H1 (cell line): Measurements from ENCODE around the gene WDR37. TPM values are rescaled to one million over a fixed set of nuclear protein-coding genes. Genes with fewer than 3 reads are reported as not detected.

ENCODE experiments used
- CTCF ChIA-PET: fragments of 300-600 bp; sonication (Branson Sonifier 250); formaldehyde crosslinking; loops from one replicate; lab custom pipeline; 2021; ENCODE audit not compliant: partially characterized antibody; lab: Charles Lee
- POLR2A ChIA-PET: fragments of 300-600 bp; sonication (Branson Sonifier 250); formaldehyde crosslinking; loops from one replicate; lab custom pipeline; 2021; ENCODE audit warnings: inconsistent platforms; ENCODE audit not compliant: partially characterized antibody; lab: Charles Lee
- DNase-seq, 2 experiments: peaks; one replicate each; pipeline versions ENCODE4 v3.0.0 to v3.0.0-alpha.2; 2010 to 2022; ENCODE audit warnings: low spot score in 2 of 2, low read depth in 1 of 2, mixed read lengths in 1 of 2
- FAIRE-seq: peaks from 2 replicates; lab custom pipeline; 2011; peaks lifted over from hg19 to GRCh38; lab: Jason Lieb, UNC
- H2AFZ ChIP-seq: 2 replicates; pipeline ENCODE4 v1.8.1; 2012; ENCODE audit warnings: low read length, inconsistent platforms
- H2AK5ac ChIP-seq: 2 replicates; pipeline ENCODE4 v1.6.1; 2013; ENCODE audit warnings: low read depth, low read length
- H2BK120ac ChIP-seq: replicated peaks from 2 replicates; pipeline ENCODE3; 2013; ENCODE audit warnings: low read depth, low read length, inconsistent platforms
- H2BK12ac ChIP-seq: 2 replicates; pipeline ENCODE4 v1.6.1; 2013; ENCODE audit warnings: low read depth, low read length
- H2BK15ac ChIP-seq: 2 replicates; pipeline ENCODE4 v1.6.1; 2013; ENCODE audit warnings: low read length
- H2BK20ac ChIP-seq: 2 replicates; pipeline ENCODE4 v1.6.1; 2013; ENCODE audit warnings: low read length
- H2BK5ac ChIP-seq: 2 replicates; pipeline ENCODE4 v1.6.1; 2013; ENCODE audit warnings: low read depth, low read length
- H3K14ac ChIP-seq: 2 replicates; pipeline ENCODE4 v1.6.1; 2013; ENCODE audit warnings: inconsistent platforms; ENCODE audit not compliant: insufficient read length
- H3K18ac ChIP-seq: 2 replicates; pipeline ENCODE4 v1.6.1; 2013; ENCODE audit warnings: low read length; ENCODE audit errors: extremely low read depth
- H3K23ac ChIP-seq: 2 replicates; pipeline ENCODE4 v1.6.1; 2013; ENCODE audit warnings: inconsistent platforms; ENCODE audit not compliant: insufficient read length
- H3K23me2 ChIP-seq: 2 replicates; pipeline ENCODE4 v1.6.1; 2013; ENCODE audit warnings: low read depth, low read length
- H3K27ac ChIP-seq: 2 replicates; pipeline ENCODE4 v1.6.1; 2011; ENCODE audit warnings: low read depth, low read length, inconsistent platforms
- H3K27me3 ChIP-seq, 4 experiments: replicated peaks in 1 of 4; 1 replicate in 1 of 4; 2 replicates in 3 of 4; pipeline versions ENCODE4 v1.6.1 to v1.8.1; 2011 to 2013; ENCODE audit warnings: low read length in 3 of 4, mild to moderate bottlenecking in 3 of 4, inconsistent platforms in 2 of 4, mixed read lengths in 2 of 4, moderate library complexity in 1 of 4; ENCODE audit not compliant: control insufficient read depth in 3 of 4, insufficient read depth in 3 of 4; ENCODE audit errors: extremely low read depth in 1 of 4
- H3K36me3 ChIP-seq, 4 experiments: 2 replicates each; pipeline versions ENCODE4 v1.6.1 to v1.8.1; 2011 to 2013; ENCODE audit warnings: mild to moderate bottlenecking in 4 of 4, low read length in 3 of 4, moderate library complexity in 2 of 4, control low read depth in 1 of 4, inconsistent platforms in 1 of 4; ENCODE audit not compliant: insufficient read depth in 4 of 4, control insufficient read depth in 2 of 4
- H3K4ac ChIP-seq: replicated peaks from 2 replicates; pipeline ENCODE3; 2013; ENCODE audit warnings: low read length, low read depth, mixed read lengths, inconsistent platforms; ENCODE audit not compliant: insufficient read length
- H3K4me1 ChIP-seq, 4 experiments: replicated peaks in 1 of 4; 1 replicate in 1 of 4; 2 replicates in 3 of 4; pipeline versions ENCODE4 v1.6.1 to v1.8.1; 2011 to 2013; ENCODE audit warnings: low read length in 3 of 4, inconsistent platforms in 2 of 4, mixed read lengths in 1 of 4; ENCODE audit not compliant: insufficient read depth in 4 of 4, control insufficient read depth in 3 of 4
- H3K4me2 ChIP-seq, 2 experiments: 2 replicates each; pipeline versions ENCODE4 v1.6.1 to v1.8.1; 2011 to 2013; ENCODE audit warnings: low read depth in 2 of 2, low read length in 2 of 2, control low read depth in 1 of 2, inconsistent platforms in 1 of 2, mild to moderate bottlenecking in 1 of 2; ENCODE audit not compliant: insufficient read depth in 1 of 2
- H3K4me3 ChIP-seq, 4 experiments: fragments of 200-600, 300-600 bp in 1 of 4; sonication (generic), shearing (Covaris generic), sonication (Bioruptor Twin) in 1 of 4; 2 replicates each; pipeline versions ENCODE4 v1.5.1 to v1.8.1; 2011 to 2016; ENCODE audit warnings: low read length in 4 of 4, low read depth in 3 of 4, control low read depth in 2 of 4, inconsistent platforms in 2 of 4, mild to moderate bottlenecking in 2 of 4, mixed read lengths in 1 of 4, moderate library complexity in 1 of 4; ENCODE audit not compliant: insufficient read depth in 2 of 4; ENCODE audit errors: extremely low read depth in 1 of 4
- H3K56ac ChIP-seq: replicated peaks from 2 replicates; pipeline ENCODE3; 2013; ENCODE audit warnings: low read depth, mild to moderate bottlenecking, mixed read lengths, low read length, inconsistent platforms; ENCODE audit not compliant: insufficient read length
- H3K79me1 ChIP-seq: 2 replicates; pipeline ENCODE4 v1.6.1; 2013; ENCODE audit warnings: low read depth, low read length, control low read depth
- H3K79me2 ChIP-seq, 2 experiments: 2 replicates each; pipeline versions ENCODE4 v1.6.1 to v1.8.1; 2012 to 2013; ENCODE audit warnings: low read length in 2 of 2, mild to moderate bottlenecking in 2 of 2, inconsistent platforms in 1 of 2; ENCODE audit not compliant: insufficient read depth in 2 of 2, control insufficient read depth in 1 of 2
- H3K9ac ChIP-seq, 4 experiments: replicated peaks in 1 of 4; 1 replicate in 1 of 4; 2 replicates in 3 of 4; pipeline versions ENCODE4 v1.6.1 to v1.8.1; 2011 to 2013; ENCODE audit warnings: low read depth in 3 of 4, low read length in 3 of 4, control low read depth in 2 of 4, mild to moderate bottlenecking in 2 of 4, moderate library complexity in 2 of 4, inconsistent platforms in 1 of 4; ENCODE audit errors: extremely low read depth in 1 of 4
- H3K9me3 ChIP-seq, 2 experiments: 2 replicates each; pipeline versions ENCODE4 v1.6.1 to v1.8.1; 2012 to 2013; ENCODE audit warnings: mild to moderate bottlenecking in 2 of 2, moderate library complexity in 2 of 2, control low read depth in 1 of 2, inconsistent platforms in 1 of 2, low read depth in 1 of 2, low read length in 1 of 2, mixed read lengths in 1 of 2; ENCODE audit not compliant: insufficient read depth in 2 of 2
- H4K20me1 ChIP-seq, 2 experiments: replicated peaks in 1 of 2; 2 replicates each; pipeline versions ENCODE3 to v1.8.1; 2011 to 2013; ENCODE audit warnings: inconsistent platforms in 2 of 2, low read length in 2 of 2, mild to moderate bottlenecking in 1 of 2; ENCODE audit not compliant: insufficient read depth in 2 of 2, control insufficient read depth in 1 of 2
- H4K5ac ChIP-seq: 2 replicates; pipeline ENCODE4 v1.6.1; 2013; ENCODE audit warnings: low read length, low read depth, mixed read lengths, inconsistent platforms; ENCODE audit not compliant: insufficient read length
- H4K8ac ChIP-seq: 2 replicates; pipeline ENCODE4 v1.8.0; 2013; ENCODE audit warnings: mild to moderate bottlenecking, moderate library complexity, low read length, inconsistent platforms; ENCODE audit not compliant: insufficient read depth; ENCODE audit errors: extremely low read depth
- H4K91ac ChIP-seq: replicated peaks from 2 replicates; pipeline ENCODE3; 2013; ENCODE audit warnings: low read length, mixed read lengths, inconsistent platforms; ENCODE audit not compliant: insufficient read length
- CBX5 ChIP-seq: fragments of 300-800, 300-1000 bp; sonication (generic); IDR thresholded peaks from 2 replicates; pipeline ENCODE4 v1.7.1; 2016; ENCODE audit warnings: antibody characterized with exemption, low read length, low read depth
- CEBPB ChIP-seq: IDR thresholded peaks from 2 replicates; pipeline ENCODE4 v1.6.1; 2012; ENCODE audit warnings: low read depth, low read length
- E2F6 ChIP-seq: IDR thresholded peaks from 2 replicates; pipeline ENCODE4 v1.6.1; 2012; ENCODE audit warnings: inconsistent platforms
- EP300 ChIP-seq, 2 experiments: IDR thresholded peaks; 1 replicate in 1 of 2; 2 replicates in 1 of 2; pipeline ENCODE4 v1.6.1; 2011 to 2012; ENCODE audit warnings: low read depth in 2 of 2, low read length in 2 of 2, mild to moderate bottlenecking in 2 of 2, borderline replicate concordance in 1 of 2, inconsistent platforms in 1 of 2, moderate library complexity in 1 of 2
- GTF2F1 ChIP-seq: IDR thresholded peaks from 2 replicates; pipeline ENCODE4 v1.6.1; 2012; ENCODE audit warnings: low read depth, low read length, improper control_type of control experiment, borderline replicate concordance
- JUN ChIP-seq: IDR thresholded peaks from 2 replicates; pipeline ENCODE4 v1.6.1; 2011; ENCODE audit warnings: low read depth, mild to moderate bottlenecking, improper control_type of control experiment, low read length
- POLR2AphosphoS5 ChIP-seq: IDR thresholded peaks from 2 replicates; pipeline ENCODE4 v1.6.1; 2011; ENCODE audit warnings: low read depth, low read length
- RNF2 ChIP-seq: fragments of 200-900, 300-1000 bp; sonication (generic); IDR thresholded peaks from 2 replicates; pipeline ENCODE4 v1.7.1; 2016; ENCODE audit warnings: borderline replicate concordance, low read depth, mild to moderate bottlenecking, antibody characterized with exemption, low read length; ENCODE audit not compliant: poor library complexity, severe bottlenecking; ENCODE audit errors: missing control alignments
- RXRA ChIP-seq: IDR thresholded peaks from 2 replicates; pipeline ENCODE4 v1.6.1; 2011; ENCODE audit warnings: low read depth, mild to moderate bottlenecking, low read length, moderate library complexity; ENCODE audit not compliant: insufficient read depth
- WGBS, 2 experiments: shearing (Covaris generic) in 1 of 2; methylation state at CpG; one replicate each; pipeline versions ENCODE4 v1.1.6 to v1.1.7; 2013 to 2015; ENCODE audit warnings: low lambda C conversion rate in 2 of 2, mixed read lengths in 2 of 2, inconsistent platforms in 1 of 2, low coverage in 1 of 2, missing lambda C conversion rate in 1 of 2; ENCODE audit not compliant: insufficient replicate concordance in 2 of 2, insufficient coverage in 1 of 2, insufficient read length in 1 of 2; ENCODE audit errors: extremely low coverage in 1 of 2, missing lambda C conversion rate in 1 of 2; 5-methylcytosine and 5-hydroxymethylcytosine counted together
- polyA plus RNA-seq, 7 experiments: library from polyadenylated mRNA; depleted of rRNA in 3 of 7; stranded (reverse) in 5 of 7; unstranded in 2 of 7; fragments of >200 nt in 5 of 7; fragments of 200-250 nt in 2 of 7; gene quantifications; 1 replicate in 5 of 7; 2 replicates in 1 of 7; 4 replicates in 1 of 7; pipeline versions ENCODE4 v1.2.1 to v1.2.3, GENCODE V29; 2011 to 2013; ENCODE audit warnings: missing spikeins in 2 of 7, mixed read lengths in 2 of 7
- total RNA-seq: library from RNA; stranded (reverse); fragmentation: NEBNext Ultra II Directional; extraction: Animal tissue kit (Norgen Biotek cat#: 25700); gene quantifications from 2 replicates; pipeline ENCODE4 v1.2.1, GENCODE V29; 2021

WDR37 gene
- total and polyA plus RNA-seq, 2 of the 8 experiments (the other 6 are each of a cell fraction or from before 2014, with no cell fraction given) = 9.6 to 12.0 TPM

DNA sequence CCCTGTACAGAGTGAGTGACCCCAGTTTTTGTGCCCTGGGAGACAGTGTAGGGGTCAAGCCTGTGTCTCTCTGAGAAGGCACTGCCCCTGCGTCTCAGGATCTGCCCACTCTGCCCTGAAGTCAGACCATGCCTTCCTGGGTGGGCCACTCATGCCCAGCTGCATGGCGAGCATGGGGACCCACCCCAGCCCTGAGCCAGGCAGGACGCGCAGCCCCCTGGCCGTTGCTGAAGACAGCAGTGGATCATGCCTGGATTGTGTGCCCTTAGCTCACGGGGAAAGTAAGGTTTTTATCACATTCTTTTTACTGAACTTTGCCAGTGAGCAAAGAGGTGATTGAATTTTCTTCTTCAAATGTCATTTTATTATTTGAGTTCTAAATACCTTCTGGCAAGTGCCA, 66.2 kb downstream of the WDR37 start:
- Histone ChIP-seq H2AK5ac (no peak overlapping the region), H4K91ac (no peak overlapping the region), H2BK12ac (no peak overlapping the region), H4K20me1 (peaks cover 0 to 2% of the 10 kb centered on the region in 2 experiments), H3K36me3 (peaks cover 0 to 31% (median 4%) of the 10 kb centered on the region in 4 experiments; a peak in 4 of 8 replicates), H3K4me2 (no peak overlapping the region), H3K14ac (no peak overlapping the region), H2BK5ac (no peak overlapping the region), H3K56ac (no peak overlapping the region), H3K27me3 (no peaks in the 10 kb centered on the region), H4K5ac (no peak overlapping the region), H3K79me2 (no peaks in the 10 kb centered on the region), H3K9ac (no peak overlapping the region; a peak in 1 of 7 replicates), H3K4ac (no peak overlapping the region), H3K23me2 (peaks cover 2% of the 10 kb centered on the region; the same call in 1 of the 2 replicates), H3K79me1 (peaks cover 4% of the 10 kb centered on the region), H3K18ac (no peak overlapping the region), H3K23ac (no peak overlapping the region), H3K27ac (no peak overlapping the region), H3K9me3 (no peaks in the 10 kb centered on the region), H2AFZ (no peak overlapping the region), H4K8ac (no peak overlapping the region), H3K4me3 (no peak overlapping the region), H2BK15ac (no peak overlapping the region), H2BK20ac (no peak overlapping the region), H2BK120ac (no peak overlapping the region), H3K4me1 (no peaks in the 10 kb centered on the region)
- POLR2A ChIA-PET = no interaction called here
- CTCF ChIA-PET = no interaction called here
- WGBS, 2 experiments = 83% methylated on average over 6 of the region's 6 CpGs; no CpG with 5 or more reads in 1 of the 2 experiments
- DNase-seq (no peak), FAIRE-seq (no peak)
- TF ChIP-seq JUN = no peak
- no peak for TF ChIP-seq POLR2AphosphoS5
- TF ChIP-seq CEBPB = no peak
- no peak for TF ChIP-seq CBX5
- TF ChIP-seq E2F6 = no peak
- TF ChIP-seq RNF2 = no peak
- TF ChIP-seq RXRA = no peak
- no peak for TF ChIP-seq EP300 (IDR thresholded peaks at IDR 0.05; ENCODE audit: borderline replicate concordance in 1 of 2, low read depth in 2 of 2, low read length in 2 of 2)
- TF ChIP-seq GTF2F1 = no peak
